ENCODE results near the gene TNFRSF9. TPM values are rescaled to one million over a fixed set of nuclear protein-coding genes. Genes with fewer than 3 reads are reported as not detected.
A peak's percentile ranks its signal among the peaks of the same experiment; 100 is the strongest.

The TNFRSF9 gene
- total and polyA plus RNA-seq, 12 donors = 0.03 to 3.1 (median 0.07) TPM; not detected in 7

- no peak for TF ChIP-seq CTCF (IDR thresholded peaks at IDR 0.05)
- Histone ChIP-seq H3K27me3 (no peaks in the 10 kb centered on the region), H3K36me3 (peaks cover 0 to 61% (median 20%) of the 10 kb centered on the region in 9 donors), H3K9me3 (no peaks in the 10 kb centered on the region), H3K27ac (no peak overlapping the region), H3K4me1 (peaks cover 0 to 26% (median 15%) of the 10 kb centered on the region in 9 donors), H3K4me3 (no peak overlapping the region)
- DNase-seq (no peak), ATAC-seq (peak in 3 of 8 donors; percentile 6 to 20 (median 9))
- intact Hi-C loops (cut with DNase I) = loop anchor here in 3 of 10 donors (10.0 kb wide), 3 partner anchors 329 to 859 kb away; partner anchors contain the start of gene SLC45A1 (in 2 of the 3)
- 70 to 77% methylated on average over 15 of the region's 15 CpGs for WGBS, 2 donors
These were observed 45.4 kb upstream of the TNFRSF9 start for GRCh38 chr1:7985851-7986612.

DNA sequence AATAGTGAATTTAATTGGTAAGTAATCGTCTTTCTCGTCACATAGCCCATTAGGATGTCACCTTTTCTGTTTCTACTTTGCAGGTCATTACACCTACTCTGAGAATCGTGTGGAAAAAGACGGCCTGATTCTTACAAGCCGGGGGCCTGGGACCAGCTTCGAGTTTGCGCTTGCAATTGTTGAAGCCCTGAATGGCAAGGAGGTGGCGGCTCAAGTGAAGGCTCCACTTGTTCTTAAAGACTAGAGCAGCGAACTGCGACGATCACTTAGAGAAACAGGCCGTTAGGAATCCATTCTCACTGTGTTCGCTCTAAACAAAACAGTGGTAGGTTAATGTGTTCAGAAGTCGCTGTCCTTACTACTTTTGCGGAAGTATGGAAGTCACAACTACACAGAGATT, 44.2 kb upstream of the TNFRSF9 start:
- Histone ChIP-seq H3K27ac (no peak overlapping the region), H3K27me3 (no peaks in the 10 kb centered on the region), H3K9me3 (no peaks in the 10 kb centered on the region), H3K4me3 (no peak overlapping the region), H3K36me3 (peaks cover 0 to 73% (median 30%) of the 10 kb centered on the region in 9 donors), H3K4me1 (peaks cover 0 to 26% (median 15%) of the 10 kb centered on the region in 9 donors)
- DNase-seq = no peak
- 94 to 96% methylated on average over 15 of the region's 15 CpGs for WGBS, 2 donors
- intact Hi-C loops (cut with DNase I) = loop anchor here in 9 of 10 donors (5.0 to 10.0 kb wide), 10 partner anchors 32 to 862 kb away; partner anchors contain the start of genes SLC45A1 (in 3 of the 9) and ERRFI1 (in 1 of the 9)
- TF ChIP-seq CTCF (IDR thresholded peaks at IDR 0.05) = no peak
- ATAC-seq = no peak

DNA sequence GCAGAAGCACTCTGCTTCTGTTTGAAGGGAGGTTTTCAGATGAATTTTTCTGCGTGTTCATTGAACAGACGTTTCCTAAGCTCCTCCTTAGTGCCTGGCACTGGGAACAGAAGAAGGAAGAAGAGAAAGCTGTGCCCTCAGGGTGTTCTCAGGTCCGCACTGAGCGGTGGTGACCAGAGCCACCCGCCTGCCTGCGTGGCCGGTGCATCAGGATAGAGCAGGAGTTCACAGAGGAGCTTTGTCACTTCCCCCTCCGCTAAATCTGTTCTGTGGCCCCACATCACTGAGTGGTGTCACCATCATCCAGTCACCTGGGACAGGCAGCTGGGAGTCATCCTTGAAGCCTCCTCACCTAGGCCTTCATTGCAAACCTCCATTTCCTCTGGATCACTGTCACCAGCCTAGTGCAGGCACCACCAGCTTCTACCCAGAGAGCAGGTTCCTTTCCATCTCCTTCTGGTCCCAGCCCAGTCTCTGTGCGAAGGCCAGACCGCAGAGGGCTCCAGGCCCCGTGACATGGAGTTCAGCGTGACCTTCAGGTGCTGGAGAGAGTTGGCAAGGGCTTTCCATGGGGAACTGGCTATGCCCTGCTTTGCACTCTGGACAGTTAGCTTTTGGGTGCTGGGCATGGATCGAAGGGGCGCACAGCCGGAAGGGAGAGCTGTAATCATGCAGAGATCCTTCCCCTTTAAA, 42.6 kb upstream of the TNFRSF9 start:
- no peaks in the 10 kb centered on the region for H3K9me3 ChIP-seq
- intact Hi-C loops (cut with DNase I) = loop anchor here (2.0 to 10.0 kb wide), 12 partner anchors 34 to 864 kb away; partner anchors contain the start of genes SLC45A1 (in 3 of the 10) and ERRFI1 (in 1 of the 10)
- H3K27ac ChIP-seq = peak overlapping the region in 1 of 10 donors; percentile 4
- peaks cover 0 to 89% (median 46%) of the 10 kb centered on the region in 9 donors for H3K36me3 ChIP-seq
- WGBS, 2 donors = 89 to 94% methylated on average over 15 of the region's 15 CpGs
- no peaks in the 10 kb centered on the region for H3K27me3 ChIP-seq
- no peak for TF ChIP-seq CTCF (IDR thresholded peaks at IDR 0.05)
- no peak overlapping the region for H3K4me3 ChIP-seq
- peak in 1 of 2 donors; percentile 7 for DNase-seq
- peaks cover 0 to 26% (median 15%) of the 10 kb centered on the region in 9 donors for H3K4me1 ChIP-seq
- ATAC-seq = peak in 6 of 8 donors; percentile 54 to 71 (median 68)

DNA sequence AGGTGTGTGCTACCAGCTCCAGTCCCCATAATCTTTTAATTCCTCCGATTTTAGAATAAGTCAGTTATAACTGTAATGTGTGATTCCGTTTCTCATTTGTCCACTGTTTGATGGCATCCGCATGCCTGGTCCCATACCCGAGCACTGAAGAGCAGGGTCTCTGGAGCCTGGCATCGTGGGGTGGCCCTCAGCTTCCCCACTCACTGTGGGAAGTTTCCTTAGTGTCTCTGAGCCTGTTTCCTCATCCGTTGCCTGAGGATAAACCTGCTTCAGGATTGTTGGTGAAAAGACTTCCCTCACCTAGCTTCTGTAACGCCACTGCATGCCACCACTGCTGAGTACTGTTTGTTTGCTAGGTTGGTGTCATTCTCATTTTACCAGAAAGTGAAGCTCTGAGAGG, 40.3 kb upstream of the TNFRSF9 start:
- no peak overlapping the region for H3K27ac ChIP-seq
- intact Hi-C loops (cut with DNase I) = loop anchor here in 9 of 10 donors (5.0 to 10.0 kb wide), 10 partner anchors 36 to 866 kb away; partner anchors contain the start of genes SLC45A1 (in 3 of the 9) and ERRFI1 (in 1 of the 9)

More for the DNA sequence above, 40.3 kb upstream of the TNFRSF9 start:
- ATAC-seq (no peak), DNase-seq (no peak)
- Histone ChIP-seq H3K9me3 (no peaks in the 10 kb centered on the region), H3K27me3 (no peaks in the 10 kb centered on the region), H3K4me1 (peaks cover 0 to 28% (median 18%) of the 10 kb centered on the region in 9 donors), H3K4me3 (no peak overlapping the region), H3K36me3 (peaks cover 0 to 96% (median 58%) of the 10 kb centered on the region in 9 donors)
- WGBS, 2 donors = 90 to 92% methylated on average over 7 of the region's 7 CpGs
- no peak for TF ChIP-seq CTCF (IDR thresholded peaks at IDR 0.05)
